ENCODE measurements around the gene LINC01488. TPM values are rescaled to one million over a fixed set of nuclear protein-coding genes. Genes with fewer than 3 reads are reported as not detected.
A peak's percentile ranks its signal among the peaks of the same experiment; 100 is the strongest.

The LINC01488 gene
- polyA plus RNA-seq, 4 donors = 0.03 TPM; not detected in 3

DNA sequence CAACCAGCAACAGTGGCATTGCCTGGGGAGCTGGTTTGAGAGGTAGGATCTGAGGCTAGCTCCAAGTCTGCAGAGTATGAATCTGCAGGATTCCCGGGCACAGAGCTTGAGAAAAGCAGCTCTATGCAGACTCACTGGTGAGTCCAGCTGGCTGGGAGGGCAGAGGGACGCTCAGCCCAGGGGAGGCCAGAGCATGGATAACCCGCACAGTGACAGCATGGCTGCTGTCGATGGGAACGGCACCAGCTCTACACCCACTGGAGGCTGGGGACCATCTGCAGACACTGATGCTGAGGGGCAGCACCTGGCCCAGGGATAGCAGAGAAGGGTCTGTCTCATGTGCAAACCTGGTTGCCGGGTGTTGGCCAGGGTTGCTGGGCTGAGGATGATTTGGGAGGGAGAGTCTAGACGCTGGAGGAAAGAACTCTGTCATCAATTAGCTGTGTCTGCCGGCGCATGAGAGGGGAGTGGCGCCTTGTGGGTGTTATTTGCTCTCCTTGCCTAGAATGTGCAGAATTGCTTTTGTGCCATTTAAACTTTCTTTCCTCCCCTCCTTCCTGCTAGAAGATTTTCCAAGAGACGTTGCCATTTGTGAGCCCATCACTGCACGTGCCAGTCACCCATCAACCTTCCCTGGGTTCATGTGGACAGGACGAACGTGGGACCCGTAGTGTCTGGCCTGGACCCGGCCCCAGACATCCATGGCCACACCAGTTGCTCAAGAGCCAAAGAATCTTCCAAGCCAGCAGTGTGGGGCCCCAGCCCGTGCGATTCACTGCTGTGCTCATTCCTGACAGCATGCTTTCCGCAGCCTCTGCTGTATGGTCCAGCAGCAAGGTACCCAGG lies 19.1 kb upstream of the LINC01488 start:
- no peak for DNase-seq (ENCODE audit: low read depth in 4 of 4, low spot score in 3 of 4)

- peak in 2 of 4 donors; percentile 63 to 65 for DNase-seq (ENCODE audit: low read depth in 4 of 4, low spot score in 3 of 4)
Measured at GRCh38 chr11:69463181-69463994, 18.1 kb upstream of the LINC01488 start.

DNA sequence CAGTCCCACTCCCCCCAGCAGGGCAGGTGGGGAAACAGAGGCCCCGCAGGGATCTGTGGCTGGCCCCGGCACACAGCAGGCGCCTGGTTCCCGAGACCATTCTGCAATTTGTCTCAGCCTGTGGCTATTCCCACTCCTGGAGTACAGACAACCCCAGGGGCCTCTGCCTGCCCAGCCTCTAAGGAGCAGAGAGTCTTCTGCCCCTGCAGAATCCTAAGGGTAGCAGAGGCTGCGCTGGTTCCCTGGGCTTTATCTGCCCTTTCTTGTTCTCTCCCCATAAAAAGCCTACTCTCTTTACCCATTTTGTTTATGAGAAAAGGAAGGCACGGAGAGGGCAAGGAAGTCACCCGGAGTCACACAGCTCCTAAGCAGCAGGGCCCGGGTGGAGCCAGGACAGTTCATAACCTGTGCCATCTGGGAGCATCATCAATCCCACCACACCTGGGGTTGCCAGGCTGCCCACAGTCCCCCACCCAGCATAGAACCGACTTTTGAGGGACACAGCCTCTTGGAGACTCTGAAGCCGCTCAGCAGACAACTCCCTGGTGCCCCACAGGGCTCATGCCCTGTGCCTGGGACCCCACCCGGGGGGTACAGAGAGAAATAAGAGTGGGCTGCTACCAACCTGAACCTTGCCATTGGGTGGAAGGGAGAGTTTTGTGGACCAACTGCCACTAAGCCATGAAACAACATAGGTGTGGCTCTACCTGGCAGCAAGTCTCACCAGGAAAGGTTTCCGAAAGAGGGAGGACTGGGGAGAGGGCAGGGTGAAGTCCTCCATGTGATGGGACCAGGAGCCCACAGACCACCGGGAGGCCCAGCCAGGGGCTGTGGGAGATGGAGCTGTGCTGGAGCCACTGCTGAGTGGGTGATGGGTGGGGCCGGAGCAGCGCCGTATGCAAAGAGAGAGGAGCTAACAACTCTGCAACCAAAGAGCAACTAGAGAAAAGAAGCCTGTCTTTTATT lies 17.2 kb upstream of the LINC01488 start:
- DNase-seq (ENCODE audit: low read depth in 4 of 4, low spot score in 3 of 4) = no peak

DNA sequence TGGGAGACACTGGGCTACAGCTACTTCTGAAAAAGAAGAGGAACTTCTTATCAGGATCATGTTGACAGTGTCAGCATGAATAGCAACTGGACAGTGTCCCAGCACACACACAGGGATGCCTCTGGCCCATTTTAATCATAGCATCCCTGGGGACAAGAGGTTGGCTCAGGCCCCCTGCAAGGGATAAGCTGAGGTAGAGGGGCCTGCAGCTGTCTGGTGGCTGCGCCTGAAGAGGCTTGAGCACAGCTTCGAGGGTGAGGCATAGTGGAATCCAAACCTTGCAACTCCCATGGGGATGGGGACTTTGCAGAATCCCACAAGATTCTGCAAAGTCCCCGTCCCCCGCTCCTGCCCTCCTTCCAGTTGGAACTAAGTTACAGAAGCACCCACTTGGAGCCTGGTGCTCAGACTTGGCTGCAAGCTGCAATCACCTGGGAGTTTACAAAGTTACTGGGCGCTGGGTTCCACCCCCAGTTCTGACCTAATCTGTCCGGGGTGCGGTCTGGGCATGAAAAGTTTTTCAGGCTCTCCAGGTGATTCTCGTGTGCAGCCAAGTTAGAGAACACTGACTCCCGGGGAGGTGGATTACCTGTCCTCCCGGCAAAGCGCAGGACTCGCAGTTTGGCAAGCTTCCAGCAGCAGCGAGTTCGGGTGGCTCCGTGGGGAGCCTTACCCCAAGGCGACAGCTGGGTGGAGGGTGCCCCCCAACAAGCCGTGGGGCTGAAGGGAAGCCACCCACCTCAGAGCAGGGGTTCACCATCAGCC lies 16.0 kb upstream of the LINC01488 start:
- DNase-seq (ENCODE audit: low read depth in 4 of 4, low spot score in 3 of 4) = no peak

GRCh38 chr11:69466039-69466438 lies 15.4 kb upstream of the LINC01488 start:
- no peak for DNase-seq (ENCODE audit: low read depth in 4 of 4, low spot score in 3 of 4)

DNA sequence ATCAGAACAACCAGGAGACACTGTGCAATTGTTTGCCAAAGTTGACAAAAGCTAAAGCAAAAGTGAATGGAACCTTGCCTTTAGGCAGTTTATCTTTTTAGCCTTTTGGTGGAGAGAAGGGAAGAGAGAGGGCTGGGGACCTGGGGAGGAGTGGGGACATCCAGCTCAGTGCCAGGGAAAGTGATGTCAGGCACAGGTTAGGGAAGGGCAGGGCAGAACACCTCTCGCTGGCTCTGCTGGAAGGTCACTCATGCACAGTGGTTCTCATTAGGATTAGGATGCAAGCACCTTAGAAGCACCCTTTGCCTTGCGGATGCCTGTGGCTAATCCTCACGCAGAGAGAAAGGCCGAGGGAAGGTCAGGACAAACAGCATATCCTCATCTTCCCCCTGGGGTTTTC lies 14.3 kb upstream of the LINC01488 start:
- DNase-seq (ENCODE audit: low read depth in 4 of 4, low spot score in 3 of 4) = no peak

- DNase-seq (ENCODE audit: low read depth in 4 of 4, low spot score in 3 of 4) = no peak
Measured at GRCh38 chr11:69467646-69468045, 13.8 kb upstream of the LINC01488 start.

GRCh38 chr11:69468221-69468620 lies 13.2 kb upstream of the LINC01488 start:
- DNase-seq (ENCODE audit: low read depth in 4 of 4, low spot score in 3 of 4) = no peak

GRCh38 chr11:69468911-69469885 lies 12.3 kb upstream of the LINC01488 start:
- DNase-seq (ENCODE audit: low read depth in 4 of 4, low spot score in 3 of 4) = no peak

- no peak for DNase-seq (ENCODE audit: low read depth in 4 of 4, low spot score in 3 of 4)
Measured at GRCh38 chr11:69470301-69470700, 11.2 kb upstream of the LINC01488 start.

DNA sequence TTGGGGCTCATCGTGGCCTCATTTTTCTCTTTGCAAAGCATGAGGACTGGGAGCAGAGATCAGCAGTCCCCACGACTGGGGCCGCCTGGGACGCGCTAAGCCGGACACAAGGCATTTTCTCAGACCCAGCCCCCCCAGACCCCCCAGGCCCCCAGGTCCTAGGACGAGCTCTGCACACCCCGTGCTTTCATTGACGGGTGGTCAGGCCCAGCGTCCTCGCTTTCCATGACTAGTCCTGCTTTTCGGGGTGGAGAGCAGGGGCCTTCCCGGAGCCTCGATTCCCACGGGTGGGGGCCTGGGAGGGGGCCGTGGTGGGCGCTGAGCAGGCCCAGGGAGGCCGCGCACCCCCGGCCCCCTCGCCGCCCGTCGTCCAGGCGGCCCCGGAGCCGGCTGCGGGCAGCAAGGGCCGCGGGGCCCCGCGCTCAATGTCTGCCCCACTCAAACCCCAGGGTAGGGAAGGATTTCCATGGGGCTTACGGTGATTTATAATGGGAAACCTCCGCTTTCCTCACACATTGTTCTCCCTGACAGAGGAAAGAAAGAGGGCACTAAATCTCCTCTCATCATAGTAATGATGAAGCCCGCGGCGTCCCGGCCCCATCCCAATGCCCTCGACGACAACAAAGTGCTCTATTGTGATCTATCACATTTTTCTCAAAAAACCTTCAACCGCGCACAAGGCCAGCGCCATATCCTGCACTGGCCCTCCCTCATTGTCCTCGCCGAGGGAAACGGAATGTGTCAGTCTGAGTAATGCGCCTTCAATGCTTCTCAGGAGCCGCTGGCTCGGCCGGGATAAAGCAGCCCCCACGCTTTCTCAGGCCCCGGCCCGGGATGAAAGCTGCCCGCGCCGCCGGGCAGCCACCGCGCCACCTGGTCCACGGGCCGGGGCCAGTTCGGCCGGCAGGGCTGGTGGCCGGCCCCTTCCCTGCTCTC lies 10.4 kb upstream of the LINC01488 start:
- peak; percentile 41 to 68 (median 56) for DNase-seq (ENCODE audit: low read depth in 4 of 4, low spot score in 3 of 4)

GRCh38 chr11:69471729-69472540 lies 9.5 kb upstream of the LINC01488 start:
- no peak for DNase-seq (ENCODE audit: low read depth in 4 of 4, low spot score in 3 of 4)

DNA sequence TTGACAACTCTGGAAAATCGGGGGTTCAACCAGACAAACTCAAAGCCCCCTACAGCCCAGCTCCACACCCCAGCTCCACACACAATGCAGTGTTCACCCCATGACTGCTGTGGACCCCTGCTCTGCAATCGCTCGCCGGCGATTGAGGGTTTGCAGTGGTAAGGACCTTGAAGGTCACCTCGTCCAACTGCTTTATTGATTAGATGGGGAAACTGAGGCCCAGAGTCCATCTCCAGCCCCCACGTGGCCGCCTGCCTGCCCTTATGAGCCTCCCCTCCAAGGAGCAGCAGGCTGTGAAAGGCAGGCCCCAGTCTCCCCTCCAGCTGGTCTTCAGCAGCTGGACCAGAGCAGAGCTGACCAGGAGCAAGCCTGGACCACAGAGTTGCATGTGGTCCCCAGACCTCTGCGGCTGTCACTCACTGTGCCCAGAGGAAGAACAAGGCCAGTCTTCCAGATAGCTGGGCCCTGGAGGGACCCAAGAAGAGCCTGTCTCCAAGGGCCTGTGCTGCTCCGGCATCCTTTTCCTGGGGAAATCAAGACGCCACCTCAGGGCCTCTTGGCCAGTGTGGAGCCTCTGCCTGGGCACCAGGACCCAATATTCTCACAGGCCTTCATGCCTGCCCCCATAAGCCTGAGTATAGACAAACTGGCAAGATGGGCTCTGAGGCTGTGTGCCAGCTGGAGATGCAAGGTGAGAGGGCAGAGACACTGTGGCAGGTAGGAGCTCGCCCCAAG lies 8.8 kb upstream of the LINC01488 start:
- DNase-seq (ENCODE audit: low read depth in 4 of 4, low spot score in 3 of 4) = no peak

- DNase-seq (ENCODE audit: low read depth in 4 of 4, low spot score in 3 of 4) = no peak
Measured at GRCh38 chr11:69473276-69473845, 8.1 kb upstream of the LINC01488 start.

GRCh38 chr11:69474736-69475135 lies 6.7 kb upstream of the LINC01488 start:
- no peak for DNase-seq (ENCODE audit: low read depth in 4 of 4, low spot score in 3 of 4)
